ENCODE measurements around the gene PITRM1. TPM values are rescaled to one million over a fixed set of nuclear protein-coding genes. Genes with fewer than 3 reads are reported as not detected.

Gene PITRM1
- total RNA-seq, 1 experiment from 2014 or later = 83.5 TPM

- Histone ChIP-seq H3K4me1 (ENCODE audit: insufficient read depth, low read length, poor library complexity, severe bottlenecking) (no peaks in the 10 kb centered on the region), H3K9me3 (ENCODE audit: low read depth, low read length, poor library complexity, severe bottlenecking) (no peaks in the 10 kb centered on the region), H3K27ac (ENCODE audit: low read depth, low read length, poor library complexity, severe bottlenecking) (no peak overlapping the region), H3K36me3 (ENCODE audit: insufficient read depth, low read length, poor library complexity, severe bottlenecking) (no peaks in the 10 kb centered on the region), H3K4me3 (ENCODE audit: low read depth, low read length, poor library complexity, severe bottlenecking) (no peak overlapping the region), H3K27me3 (replicated peaks; ENCODE audit: insufficient read depth, low read depth, low read length, poor library complexity) (no peaks in the 10 kb centered on the region)
- intact Hi-C loops (cut with micrococcal nuclease; ENCODE audit: unreplicated experiment) = no loop called here
- DNase-seq (ENCODE audit: low spot score) = no peak
- ChIA-PET POLR2A (ENCODE audit: low non-redundant PET) (no interaction called here), CTCF (no interaction called here)
- TF ChIP-seq CTCF (conservative IDR thresholded peaks at IDR 0.05; ENCODE audit: low read depth, low read length) = no peak
- TF ChIP-seq EZH2 (IDR thresholded peaks at IDR 0.05; ENCODE audit: borderline replicate concordance, low read depth, low read length, poor library complexity, severe bottlenecking) = no peak
- no TSS peak for BruUV-seq (replicated peaks)
Observed at GRCh38 chr10:3206511-3207157, 34.1 kb upstream of the PITRM1 start.

- DNase-seq (ENCODE audit: low spot score) = no peak
- CTCF ChIA-PET = interaction anchor here (1.0 kb wide), 1 partner anchor 11 kb away, joined by 3 read pairs; no protein-coding TSS in a partner anchor
- no peak overlapping the region for H3K27ac ChIP-seq (ENCODE audit: low read depth, low read length, poor library complexity, severe bottlenecking)
- TF ChIP-seq EZH2 (IDR thresholded peaks at IDR 0.05; ENCODE audit: borderline replicate concordance, low read depth, low read length, poor library complexity, severe bottlenecking) (no peak), CTCF (conservative IDR thresholded peaks at IDR 0.05; ENCODE audit: low read depth, low read length) (no peak)
- POLR2A ChIA-PET (ENCODE audit: low non-redundant PET) = no interaction called here
- no TSS peak for BruUV-seq (replicated peaks)
- H3K4me3 ChIP-seq (ENCODE audit: low read depth, low read length, poor library complexity, severe bottlenecking) = no peak overlapping the region
- no peaks in the 10 kb centered on the region for H3K9me3 ChIP-seq (ENCODE audit: low read depth, low read length, poor library complexity, severe bottlenecking)
- intact Hi-C loops (cut with micrococcal nuclease; ENCODE audit: unreplicated experiment) = no loop called here
- H3K4me1 ChIP-seq (ENCODE audit: insufficient read depth, low read length, poor library complexity, severe bottlenecking) = no peaks in the 10 kb centered on the region
- H3K27me3 ChIP-seq (replicated peaks; ENCODE audit: insufficient read depth, low read depth, low read length, poor library complexity) = no peaks in the 10 kb centered on the region
- no peaks in the 10 kb centered on the region for H3K36me3 ChIP-seq (ENCODE audit: insufficient read depth, low read length, poor library complexity, severe bottlenecking)
Observed at GRCh38 chr10:3203972-3204371, 31.4 kb upstream of the PITRM1 start.

GRCh38 chr10:3203016-3203811, 30.6 kb upstream of the PITRM1 start:
- no TSS peak for BruUV-seq (replicated peaks)
- TF ChIP-seq CTCF (conservative IDR thresholded peaks at IDR 0.05; ENCODE audit: low read depth, low read length) (no peak), EZH2 (IDR thresholded peaks at IDR 0.05; ENCODE audit: borderline replicate concordance, low read depth, low read length, poor library complexity, severe bottlenecking) (no peak)
- intact Hi-C loops (cut with micrococcal nuclease; ENCODE audit: unreplicated experiment) = no loop called here
- H3K9me3 ChIP-seq (ENCODE audit: low read depth, low read length, poor library complexity, severe bottlenecking) = no peaks in the 10 kb centered on the region
- ChIA-PET CTCF (interaction anchor here (1.0 kb wide), 1 partner anchor 10 kb away, joined by 3 read pairs; no protein-coding TSS in a partner anchor), POLR2A (ENCODE audit: low non-redundant PET) (no interaction called here)
- H3K4me1 ChIP-seq (ENCODE audit: insufficient read depth, low read length, poor library complexity, severe bottlenecking) = no peaks in the 10 kb centered on the region
- H3K4me3 ChIP-seq (ENCODE audit: low read depth, low read length, poor library complexity, severe bottlenecking) = no peak overlapping the region
- no peak overlapping the region for H3K27ac ChIP-seq (ENCODE audit: low read depth, low read length, poor library complexity, severe bottlenecking)
- no peaks in the 10 kb centered on the region for H3K27me3 ChIP-seq (replicated peaks; ENCODE audit: insufficient read depth, low read depth, low read length, poor library complexity)
- no peaks in the 10 kb centered on the region for H3K36me3 ChIP-seq (ENCODE audit: insufficient read depth, low read length, poor library complexity, severe bottlenecking)
- no peak for DNase-seq (ENCODE audit: low spot score)
